Cardiac muscle cell (in vitro differentiated cells and primary cell): Measurements from ENCODE around the gene TBC1D2. TPM values are rescaled to one million over a fixed set of nuclear protein-coding genes. Genes with fewer than 3 reads are reported as not detected.
A peak's percentile ranks its signal among the peaks of the same experiment; 100 is the strongest.

Experiments used
- DNase-seq, 2 donors: peaks; one replicate each; pipeline versions ENCODE4 v3.0.0 to v3.0.0-alpha.2; 2010 to 2017; ENCODE audit warnings: low read depth in 1 of 2, low spot score in 1 of 2
- H3K27ac ChIP-seq: fragments of 200-600 bp; sonication (generic); 2 replicates; pipeline ENCODE4 v1.5.1; 2016
- H3K27me3 ChIP-seq: fragments of 200-600 bp; sonication (generic); 2 replicates; pipeline ENCODE4 v1.6.0; 2016; ENCODE audit warnings: control low read depth
- H3K36me3 ChIP-seq: fragments of 200-600 bp; sonication (generic); 2 replicates; pipeline ENCODE4 v1.5.1; 2016; ENCODE audit warnings: control low read depth
- H3K4me1 ChIP-seq: fragments of 200-600 bp; sonication (generic); 2 replicates; pipeline ENCODE4 v1.8.1; 2017; ENCODE audit warnings: low read depth, mild to moderate bottlenecking, mixed run types
- H3K4me3 ChIP-seq: fragments of 200-600 bp; sonication (generic); 2 replicates; pipeline ENCODE4 v1.5.1; 2016; ENCODE audit warnings: mild to moderate bottlenecking
- H3K9me3 ChIP-seq: fragments of 200-600 bp; sonication (generic); 2 replicates; pipeline ENCODE4 v1.5.1; 2017; ENCODE audit warnings: low read depth, mild to moderate bottlenecking, control low read depth
- CTCF ChIP-seq: IDR thresholded peaks from 2 replicates; pipeline ENCODE4 v1.5.1; 2012; ENCODE audit warnings: low read depth, mild to moderate bottlenecking, low read length
- polyA plus RNA-seq: library from polyadenylated mRNA; unstranded; fragments of >200 nt; fragmentation: Nextera tagmentation; extraction: Ambion mirVana; gene quantifications from 2 replicates; pipeline ENCODE4 v1.2.1, GENCODE V29; 2016
- total RNA-seq: library from RNA; depleted of rRNA; stranded (reverse); fragments of >200 nt; gene quantifications from 2 replicates; pipeline ENCODE4 v1.2.3, GENCODE V29; 2016

The TBC1D2 gene
- total and polyA plus RNA-seq, 2 experiments from 2014 or later, result 3.0 to 5.5 TPM

GRCh38 chr9:98235126-98235525, 20.3 kb downstream of the TBC1D2 start:
- H3K4me3 ChIP-seq, result no peak overlapping the region
- H3K27me3 ChIP-seq, result no peaks in the 10 kb centered on the region
- no peaks in the 10 kb centered on the region for H3K36me3 ChIP-seq
- no peak overlapping the region for H3K27ac ChIP-seq
- H3K4me1 ChIP-seq, result no peaks in the 10 kb centered on the region
- no peak for TF ChIP-seq CTCF
- no peaks in the 10 kb centered on the region for H3K9me3 ChIP-seq
- no peak for DNase-seq

- no peaks in the 10 kb centered on the region for H3K9me3 ChIP-seq
- no peak overlapping the region for H3K4me3 ChIP-seq
- H3K27me3 ChIP-seq, result no peaks in the 10 kb centered on the region
- no peaks in the 10 kb centered on the region for H3K4me1 ChIP-seq
- peak; percentile 7 for TF ChIP-seq CTCF
- H3K36me3 ChIP-seq, result no peaks in the 10 kb centered on the region
- DNase-seq, result no peak
- no peak overlapping the region for H3K27ac ChIP-seq
Measured at GRCh38 chr9:98234245-98234825, 21.1 kb downstream of the TBC1D2 start.

GRCh38 chr9:98232926-98233325, 22.5 kb downstream of the TBC1D2 start:
- TF ChIP-seq CTCF, result no peak
- H3K27ac ChIP-seq, result no peak overlapping the region

GRCh38 chr9:98231770-98232478, 23.5 kb downstream of the TBC1D2 start:
- H3K27ac ChIP-seq, result no peak overlapping the region
- peak in 1 of 2 donors; percentile 88 for DNase-seq
- no peaks in the 10 kb centered on the region for H3K4me1 ChIP-seq
- TF ChIP-seq CTCF, result no peak
- H3K9me3 ChIP-seq, result no peaks in the 10 kb centered on the region
- no peaks in the 10 kb centered on the region for H3K36me3 ChIP-seq
- no peaks in the 10 kb centered on the region for H3K27me3 ChIP-seq
- no peak overlapping the region for H3K4me3 ChIP-seq

More at GRCh38 chr9:98232926-98233325, 22.5 kb downstream of the TBC1D2 start:
- no peak overlapping the region for H3K4me3 ChIP-seq
- no peaks in the 10 kb centered on the region for H3K9me3 ChIP-seq
- DNase-seq, result no peak
- no peaks in the 10 kb centered on the region for H3K36me3 ChIP-seq
- no peaks in the 10 kb centered on the region for H3K27me3 ChIP-seq
- no peaks in the 10 kb centered on the region for H3K4me1 ChIP-seq

- no peak overlapping the region for H3K27ac ChIP-seq
- H3K4me3 ChIP-seq, result no peak overlapping the region
- no peak for TF ChIP-seq CTCF
- no peaks in the 10 kb centered on the region for H3K9me3 ChIP-seq
- no peaks in the 10 kb centered on the region for H3K36me3 ChIP-seq
- no peaks in the 10 kb centered on the region for H3K4me1 ChIP-seq
- no peaks in the 10 kb centered on the region for H3K27me3 ChIP-seq
- no peak for DNase-seq
Measured at GRCh38 chr9:98230789-98231188, 24.7 kb downstream of the TBC1D2 start.
